GM21786 (cell line): ENCODE measurements around the gene KCNJ2.

Source experiments
- ATAC-seq: cut with Tn5 transposase; IDR thresholded peaks from one replicate; pipeline ENCODE4 v1.9.1; 2021; ENCODE audit not compliant: unreplicated experiment

The KCNJ2 gene

DNA sequence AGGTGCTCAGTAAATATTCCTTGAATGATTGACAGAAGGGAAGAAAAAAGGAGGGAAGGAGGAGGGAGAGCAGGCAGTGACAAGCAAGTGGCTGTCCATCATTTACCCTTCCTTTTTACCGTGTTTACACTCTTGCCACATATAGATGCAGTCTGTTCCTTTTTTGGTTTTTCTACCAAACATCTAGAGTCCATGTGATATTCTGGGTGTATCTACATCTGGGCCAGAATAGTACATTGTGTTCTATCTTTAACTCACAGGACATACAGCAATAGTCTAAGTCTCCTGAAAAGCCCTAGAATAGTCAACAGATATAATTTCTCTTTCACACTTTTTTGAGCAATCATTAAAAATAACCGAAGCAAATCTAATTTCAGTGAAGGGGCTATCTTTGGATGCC, 33.5 kb downstream of the KCNJ2 start:
- no peak for ATAC-seq

DNA sequence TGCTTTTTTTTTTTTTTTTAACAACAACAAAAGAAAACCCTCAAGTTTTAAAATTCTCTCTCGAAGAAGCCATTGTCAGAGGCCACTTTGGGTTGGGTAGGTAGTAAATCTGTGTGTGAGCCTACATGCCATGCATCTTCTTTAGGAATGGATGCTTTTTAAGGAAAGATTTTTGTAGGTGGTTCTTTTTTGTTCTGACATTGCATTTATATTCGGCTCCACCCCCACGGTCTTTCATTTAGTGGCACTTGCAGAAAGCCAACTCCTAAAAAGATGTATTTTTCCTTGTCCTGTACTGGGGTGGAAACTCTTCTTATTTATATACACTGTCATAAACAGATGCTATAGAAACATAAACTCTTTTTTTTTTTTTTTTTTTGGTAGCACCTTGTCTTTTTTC, 35.1 kb downstream of the KCNJ2 start:
- no peak for ATAC-seq

DNA sequence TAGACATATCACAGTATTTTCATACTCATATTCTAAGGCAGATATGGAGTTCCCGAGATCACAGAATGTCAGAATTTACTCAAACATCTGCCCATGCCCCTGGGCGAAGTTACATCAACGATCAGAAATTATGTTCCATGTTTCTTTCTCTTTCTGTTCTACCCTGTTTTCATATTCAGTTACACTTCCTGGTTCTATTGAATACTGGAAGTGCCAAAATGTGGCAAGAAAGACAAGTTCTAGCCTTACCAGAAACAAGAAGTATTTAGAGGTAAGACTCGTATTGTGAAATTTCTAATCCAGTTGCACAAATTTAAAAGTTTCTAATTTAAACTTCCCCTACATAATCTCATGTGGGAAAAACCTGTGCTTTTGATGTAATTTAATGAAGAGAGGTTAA, 36.1 kb downstream of the KCNJ2 start:
- ATAC-seq, result no peak

DNA sequence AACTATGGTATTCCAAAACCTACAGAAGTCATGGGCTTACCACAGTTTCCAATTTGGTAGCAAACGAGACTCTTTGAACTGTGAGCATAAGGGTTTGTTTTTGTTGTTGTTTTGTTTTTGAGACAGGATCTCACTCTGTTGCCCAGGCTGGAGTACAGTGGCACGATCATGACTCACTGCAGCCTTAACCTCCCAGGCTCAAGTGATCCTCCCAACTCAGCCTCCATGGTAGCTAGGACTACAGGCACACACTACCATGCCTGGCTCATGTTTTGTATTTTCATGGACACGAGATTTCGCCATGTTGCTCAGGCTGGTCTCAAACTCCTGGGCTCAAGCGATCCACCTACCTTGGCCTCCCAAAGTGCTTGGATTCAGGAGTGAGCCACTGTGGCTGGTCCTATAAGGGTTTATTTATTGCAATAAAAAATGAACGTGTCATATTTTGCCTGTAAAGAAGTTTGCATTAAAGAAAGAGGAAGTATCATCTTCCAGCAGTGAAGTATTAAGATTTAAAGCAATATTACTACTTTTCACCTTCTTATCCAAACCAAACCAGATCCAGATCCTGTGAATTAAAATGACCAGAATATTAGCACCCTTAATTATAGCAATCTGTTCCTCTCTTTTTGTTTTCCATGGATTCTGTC, 37.2 kb downstream of the KCNJ2 start:
- no peak for ATAC-seq

DNA sequence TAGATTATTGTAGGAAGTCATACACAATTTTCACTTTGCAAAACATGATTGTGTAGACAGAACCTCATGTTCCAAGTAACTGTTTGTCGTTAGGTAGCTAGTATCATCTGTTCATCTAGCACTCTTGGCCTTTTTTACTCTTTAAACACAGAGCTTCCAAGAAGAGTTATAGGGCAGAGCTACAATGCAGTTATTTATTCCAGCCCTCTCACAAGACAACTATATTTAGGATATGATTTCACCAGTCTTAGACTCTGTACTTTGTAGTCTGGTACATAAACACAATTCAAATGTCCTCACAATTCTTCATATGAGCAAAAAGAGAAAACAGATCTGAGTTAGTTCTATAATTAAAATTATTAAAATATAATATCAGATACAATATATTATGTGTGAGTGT, 37.9 kb downstream of the KCNJ2 start:
- ATAC-seq, result no peak

DNA sequence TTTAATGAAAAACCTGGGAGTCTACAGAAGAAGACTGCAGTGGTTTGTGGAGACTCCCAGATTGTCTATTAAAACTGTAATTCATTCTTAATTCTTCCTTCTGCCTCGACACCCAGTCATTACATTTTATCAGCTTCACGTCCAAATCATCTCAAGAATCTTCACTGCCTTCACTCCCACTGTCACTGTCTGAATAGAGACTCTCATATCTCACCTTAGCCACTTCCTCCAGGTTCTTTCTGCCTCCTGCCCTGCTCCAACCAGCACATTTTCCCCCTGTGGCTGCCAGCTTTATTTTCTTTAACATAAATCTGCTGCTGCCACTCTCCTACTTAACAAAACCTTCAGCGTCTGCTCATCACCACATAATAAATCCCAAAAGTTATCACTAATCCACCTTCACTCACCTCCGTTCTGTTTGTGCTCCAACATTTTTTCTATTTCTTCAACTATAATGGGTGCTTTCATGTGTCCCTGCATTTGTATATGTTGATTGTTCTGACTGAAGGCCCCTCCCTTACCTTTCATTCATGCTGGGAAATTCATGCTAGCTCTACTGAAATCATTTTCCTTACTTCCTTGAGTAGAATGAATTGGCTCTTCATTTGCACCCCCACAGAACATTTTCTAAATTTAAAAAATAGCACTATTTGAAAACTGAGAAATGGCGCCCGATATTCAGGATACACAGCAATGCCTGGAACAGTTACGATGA, 38.9 kb downstream of the KCNJ2 start:
- no peak for ATAC-seq

DNA sequence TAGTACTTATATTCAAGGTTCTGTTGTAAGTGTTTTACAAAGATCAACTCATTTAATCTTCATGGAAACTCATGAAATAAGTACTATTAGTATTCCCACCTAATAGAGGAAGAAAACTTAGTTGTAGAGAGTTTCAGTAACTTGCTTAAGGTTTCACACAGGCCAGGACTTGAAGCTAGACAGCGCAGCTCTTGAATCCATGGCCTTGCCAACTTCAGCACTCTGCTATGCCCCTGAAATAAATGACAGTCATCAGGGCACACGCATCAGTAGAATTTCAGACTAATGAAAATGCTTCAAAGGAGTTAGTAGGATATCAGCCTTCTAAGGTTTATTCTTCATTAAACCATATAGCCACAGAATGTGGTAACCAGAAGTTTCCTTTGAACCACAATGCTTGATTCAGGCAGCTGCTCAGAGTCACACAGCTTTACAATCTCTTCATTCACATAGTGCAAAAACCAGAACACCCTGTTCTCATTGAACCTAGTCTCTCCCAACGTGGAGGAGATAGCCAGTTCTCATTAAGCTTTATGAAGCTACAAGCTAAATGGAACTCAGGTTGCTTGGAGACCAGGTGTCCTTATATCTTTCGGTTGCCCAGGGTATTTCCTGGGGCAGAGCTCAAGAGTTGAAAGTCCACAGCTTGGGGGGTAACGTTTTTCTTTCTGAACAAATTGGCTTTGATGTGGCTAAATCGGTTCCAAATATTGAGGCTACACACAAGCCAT, 39.7 kb downstream of the KCNJ2 start:
- ATAC-seq, result peak; percentile 40

DNA sequence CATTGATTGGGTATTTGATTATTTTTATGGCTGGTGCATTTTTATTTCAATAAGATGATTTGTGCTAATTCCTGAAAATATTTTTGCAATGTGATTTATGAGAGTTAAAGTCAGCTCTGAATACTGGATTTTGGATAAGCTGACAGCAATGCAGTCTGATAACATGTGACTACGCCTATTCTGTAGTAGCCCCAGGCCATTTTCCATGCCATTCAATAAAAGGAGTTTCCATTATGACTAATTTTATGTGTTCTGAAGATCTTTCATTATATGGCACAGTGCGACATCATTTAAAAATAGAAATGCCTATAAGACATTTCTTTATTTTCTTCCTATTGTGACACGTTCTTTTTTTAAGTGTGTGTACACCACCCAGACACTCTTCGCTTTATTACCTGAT, 46.3 kb downstream of the KCNJ2 start:
- ATAC-seq, result no peak

DNA sequence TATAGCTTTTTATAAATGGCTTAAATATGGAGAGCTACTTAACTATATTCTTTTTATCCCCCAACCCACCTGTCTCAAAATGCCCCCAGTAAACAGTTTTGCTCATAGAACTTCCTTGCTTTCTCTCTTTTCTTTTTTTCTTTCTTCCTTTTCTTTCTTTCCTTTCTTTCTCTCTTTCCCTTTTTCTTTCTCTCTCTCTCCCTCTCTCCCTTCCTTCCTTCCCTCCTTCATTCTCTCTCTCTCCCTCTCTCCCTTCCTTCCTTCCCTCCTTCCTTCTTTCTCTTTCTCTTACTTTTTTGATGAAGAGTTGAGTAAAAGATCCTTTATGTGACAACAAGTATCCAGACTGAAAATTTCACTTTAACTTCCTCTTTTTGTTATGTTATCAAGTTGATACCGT, 48.2 kb downstream of the KCNJ2 start:
- no peak for ATAC-seq

DNA sequence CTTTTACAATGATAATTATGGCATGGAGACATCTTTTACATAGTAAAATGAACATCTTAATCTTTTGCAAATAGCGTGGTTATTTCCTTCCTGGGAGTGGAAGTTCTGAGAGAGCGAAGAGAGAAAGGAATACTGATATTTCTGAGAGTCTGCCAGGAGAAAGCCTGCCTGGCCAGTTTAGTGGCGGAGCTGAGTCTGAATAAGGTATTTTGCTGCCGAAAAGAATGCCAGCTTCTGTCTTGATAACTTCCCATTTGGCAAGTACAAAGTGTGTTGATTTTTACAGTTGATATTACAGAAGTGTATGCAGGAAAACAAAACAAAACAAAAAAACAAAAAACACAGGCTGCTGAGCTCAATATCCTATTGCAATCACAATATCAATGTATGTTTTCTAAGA, 55.9 kb downstream of the KCNJ2 start:
- ATAC-seq, result no peak
